HG02678 (cell line): ENCODE data around the gene PCDHB10.
"Not testable (repeated sequence)": the region's sequence is repeated elsewhere in the genome, so short reads cannot be mapped to it uniquely, and the experiment has no call there.

ENCODE experiments used
- ATAC-seq: cut with Tn5 transposase; IDR thresholded peaks from one replicate; pipeline ENCODE4 v1.9.1; 2021; ENCODE audit warnings: mild to moderate bottlenecking, moderate library complexity; ENCODE audit not compliant: unreplicated experiment

Gene PCDHB10

DNA sequence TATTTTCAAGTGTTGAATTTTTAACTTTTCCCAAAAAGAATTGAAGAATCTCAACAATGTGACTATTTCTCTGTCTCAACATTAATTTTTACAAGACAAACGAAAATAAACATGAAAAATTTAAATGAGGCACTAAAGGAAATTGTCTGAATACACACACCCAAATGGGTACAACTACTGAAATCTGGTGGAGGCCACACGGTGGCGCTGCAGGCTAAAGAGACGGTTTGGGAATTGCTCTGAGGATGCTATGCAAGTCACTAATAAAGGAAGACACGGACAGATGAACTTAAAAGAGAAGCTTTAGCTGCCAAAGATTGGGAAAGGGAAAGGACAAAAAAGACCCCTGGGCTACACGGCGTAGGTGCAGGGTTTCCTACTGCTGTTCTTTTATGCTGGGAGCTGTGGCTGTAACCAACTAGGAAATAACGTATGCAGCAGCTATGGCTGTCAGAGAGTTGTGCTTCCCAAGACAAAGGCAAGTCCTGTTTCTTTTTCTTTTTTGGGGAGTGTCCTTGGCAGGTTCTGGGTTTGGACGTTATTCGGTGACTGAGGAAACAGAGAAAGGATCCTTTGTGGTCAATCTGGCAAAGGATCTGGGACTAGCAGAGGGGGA lies at the start of gene PCDHB10:
Gene PCDHB10, plus strand, starts transcription at position 244 of the 616 bp plus-strand sequence. Its CDS starts 200 bp downstream, at position 444.
- no peak for ATAC-seq

DNA sequence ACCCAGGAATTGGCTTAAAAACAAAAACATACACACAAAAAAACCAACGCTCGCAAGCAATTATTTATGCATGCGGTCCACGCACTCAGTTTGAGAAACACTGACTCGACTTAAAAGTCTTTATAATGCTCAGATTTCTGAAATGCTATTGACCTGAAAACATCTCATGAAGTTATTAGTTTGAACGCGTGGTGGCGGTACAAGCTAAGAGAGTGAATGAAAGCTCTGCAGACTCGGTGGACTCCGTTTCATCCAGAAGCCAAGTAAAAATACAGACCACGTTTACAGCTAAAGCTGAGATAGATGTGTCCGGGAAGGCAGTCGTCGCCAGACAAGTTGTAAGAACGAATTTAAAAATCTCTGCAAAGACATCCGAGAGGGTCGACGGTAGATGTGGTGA lies 42.3 kb upstream of the PCDHB10 start, which contains the start of gene PCDHB6:
Gene PCDHB6, plus strand, starts transcription at position 246 of the 400 bp plus-strand sequence. CDS start 201 bp downstream, outside the sequence.
- no peak for ATAC-seq

DNA sequence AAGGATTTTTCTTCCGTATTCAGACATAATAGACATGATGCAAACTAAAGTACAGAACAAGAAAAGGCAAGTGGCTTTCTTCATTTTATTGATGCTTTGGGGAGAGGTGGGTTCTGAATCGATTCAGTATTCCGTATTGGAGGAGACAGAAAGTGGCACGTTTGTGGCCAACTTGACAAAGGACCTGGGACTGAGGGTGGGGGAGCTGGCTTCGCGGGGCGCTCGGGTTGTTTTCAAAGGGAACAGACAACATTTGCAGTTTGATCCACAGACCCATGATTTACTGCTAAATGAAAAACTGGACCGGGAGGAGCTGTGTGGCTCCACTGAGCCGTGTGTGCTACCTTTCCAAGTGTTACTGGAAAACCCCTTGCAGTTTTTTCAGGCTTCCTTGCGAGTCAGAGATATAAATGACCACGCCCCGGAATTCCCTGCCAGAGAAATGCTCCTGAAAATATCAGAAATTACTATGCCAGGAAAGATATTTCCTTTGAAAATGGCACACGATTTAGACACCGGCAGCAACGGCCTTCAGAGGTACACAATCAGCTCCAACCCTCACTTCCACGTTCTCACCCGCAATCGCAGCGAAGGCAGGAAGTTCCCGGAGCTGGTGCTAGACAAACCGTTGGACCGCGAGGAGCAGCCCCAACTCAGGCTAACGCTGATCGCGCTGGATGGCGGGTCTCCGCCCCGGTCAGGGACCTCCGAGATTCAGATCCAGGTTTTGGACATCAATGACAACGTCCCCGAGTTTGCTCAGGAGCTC lies 41.7 kb upstream of the PCDHB10 start:
- no peak for ATAC-seq

DNA sequence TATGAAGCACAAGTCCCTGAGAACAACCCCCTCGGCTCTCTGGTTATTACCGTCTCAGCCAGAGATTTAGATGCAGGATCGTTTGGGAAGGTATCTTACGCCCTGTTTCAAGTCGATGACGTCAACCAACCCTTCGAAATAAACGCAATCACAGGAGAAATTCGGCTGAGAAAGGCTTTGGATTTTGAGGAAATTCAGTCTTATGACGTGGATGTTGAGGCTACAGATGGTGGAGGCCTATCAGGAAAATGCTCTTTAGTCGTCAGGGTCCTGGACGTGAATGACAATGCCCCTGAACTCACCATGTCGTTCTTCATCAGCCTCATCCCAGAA lies 41.2 kb upstream of the PCDHB10 start:
- ATAC-seq, result no peak

DNA sequence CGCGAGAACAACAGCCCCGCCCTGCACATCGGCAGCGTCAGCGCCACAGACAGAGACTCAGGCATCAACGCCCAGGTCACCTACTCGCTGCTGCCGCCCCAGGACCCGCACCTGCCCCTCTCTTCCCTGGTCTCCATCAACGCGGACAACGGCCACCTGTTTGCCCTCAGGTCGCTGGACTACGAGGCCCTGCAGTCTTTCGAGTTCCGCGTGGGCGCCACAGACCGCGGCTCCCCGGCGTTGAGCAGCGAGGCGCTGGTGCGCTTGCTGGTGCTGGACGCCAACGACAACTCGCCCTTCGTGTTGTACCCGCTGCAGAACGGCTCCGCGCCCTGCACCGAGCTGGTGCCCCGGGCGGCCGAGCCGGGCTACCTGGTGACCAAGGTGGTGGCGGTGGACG lies 40.5 kb upstream of the PCDHB10 start:
- ATAC-seq, result not testable (repeated sequence)

DNA sequence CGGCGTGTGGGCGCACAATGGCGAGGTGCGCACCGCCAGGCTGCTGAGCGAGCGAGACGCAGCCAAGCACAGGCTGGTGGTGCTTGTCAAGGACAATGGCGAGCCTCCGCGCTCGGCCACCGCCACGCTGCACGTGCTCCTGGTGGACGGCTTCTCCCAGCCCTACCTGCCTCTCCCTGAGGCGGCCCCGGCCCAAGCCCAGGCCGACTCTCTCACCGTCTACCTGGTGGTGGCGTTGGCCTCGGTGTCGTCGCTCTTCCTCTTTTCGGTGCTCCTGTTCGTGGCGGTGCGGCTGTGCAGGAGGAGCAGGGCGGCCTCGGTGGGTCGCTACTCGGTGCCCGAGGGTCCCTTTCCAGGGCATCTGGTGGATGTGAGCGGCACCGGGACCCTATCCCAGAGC lies 40.1 kb upstream of the PCDHB10 start:
- not testable (repeated sequence) for ATAC-seq

DNA sequence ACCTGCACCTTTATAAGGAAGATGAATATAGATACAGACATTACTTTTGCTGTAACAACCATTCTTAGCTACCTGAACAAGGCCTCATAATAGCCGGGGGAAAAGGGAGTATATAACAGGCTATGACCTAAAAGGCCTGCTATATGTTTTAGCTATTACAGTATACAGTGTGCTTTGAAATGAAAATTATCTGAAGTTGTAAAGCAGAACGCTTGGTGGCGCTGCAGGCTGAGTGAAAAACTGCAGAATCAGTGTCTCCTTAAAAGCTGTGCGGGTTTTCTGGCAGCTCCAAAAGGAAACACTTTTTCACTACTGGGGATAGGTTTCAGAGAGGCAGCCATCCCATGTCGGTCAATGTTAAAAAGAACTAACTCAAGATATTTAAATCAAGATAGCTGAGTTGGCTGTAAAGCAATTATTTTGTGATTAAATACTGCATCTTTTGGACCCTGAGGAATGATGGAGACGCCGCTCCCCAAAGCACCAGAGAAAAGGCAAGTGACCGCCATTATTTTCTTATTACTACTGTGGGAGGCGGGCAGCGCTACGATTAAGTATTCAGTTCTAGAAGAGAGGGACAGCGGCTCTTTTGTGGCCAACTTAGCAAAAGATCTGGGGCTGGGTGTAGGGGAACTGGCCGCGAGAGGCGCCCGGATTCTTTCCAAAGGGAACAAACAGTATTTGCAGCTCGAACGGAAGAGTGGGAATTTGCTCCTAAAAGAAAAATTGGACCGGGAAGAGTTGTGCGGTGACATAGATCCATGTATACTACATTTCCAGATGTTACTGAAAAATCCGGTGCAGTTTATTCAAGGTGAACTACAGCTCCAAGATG lies 36.4 kb upstream of the PCDHB10 start:
- ATAC-seq, result no peak

DNA sequence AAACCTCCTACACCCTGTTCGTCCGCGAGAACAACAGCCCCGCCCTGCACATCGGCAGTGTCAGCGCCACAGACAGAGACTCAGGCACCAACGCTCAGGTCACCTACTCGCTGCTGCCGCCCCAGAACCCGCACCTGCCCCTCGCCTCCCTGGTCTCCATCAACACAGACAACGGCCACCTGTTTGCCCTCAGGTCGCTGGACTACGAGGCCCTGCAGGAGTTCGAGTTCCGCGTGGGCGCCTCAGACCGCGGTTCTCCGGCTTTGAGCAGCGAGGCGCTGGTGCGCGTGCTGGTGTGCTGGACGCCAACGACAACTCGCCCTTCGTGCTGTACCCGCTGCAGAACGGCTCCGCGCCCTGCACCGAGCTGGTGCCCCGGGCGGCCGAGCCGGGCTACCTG lies 34.8 kb upstream of the PCDHB10 start:
- not testable (repeated sequence) for ATAC-seq

DNA sequence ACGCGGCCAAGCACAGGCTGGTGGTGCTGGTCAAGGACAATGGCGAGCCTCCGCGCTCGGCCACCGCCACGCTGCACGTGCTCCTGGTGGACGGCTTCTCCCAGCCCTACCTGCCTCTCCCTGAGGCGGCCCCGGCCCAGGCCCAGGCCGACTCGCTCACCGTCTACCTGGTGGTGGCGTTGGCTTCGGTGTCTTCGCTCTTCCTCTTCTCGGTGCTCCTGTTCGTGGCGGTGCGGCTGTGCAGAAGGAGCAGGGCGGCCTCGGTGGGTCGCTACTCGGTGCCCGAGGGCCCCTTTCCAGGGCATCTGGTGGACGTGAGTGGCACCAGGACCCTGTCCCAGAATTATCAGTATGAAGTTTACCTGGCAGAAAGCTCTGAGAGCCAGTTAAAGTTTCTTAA lies 34.3 kb upstream of the PCDHB10 start:
- not testable (repeated sequence) for ATAC-seq

DNA sequence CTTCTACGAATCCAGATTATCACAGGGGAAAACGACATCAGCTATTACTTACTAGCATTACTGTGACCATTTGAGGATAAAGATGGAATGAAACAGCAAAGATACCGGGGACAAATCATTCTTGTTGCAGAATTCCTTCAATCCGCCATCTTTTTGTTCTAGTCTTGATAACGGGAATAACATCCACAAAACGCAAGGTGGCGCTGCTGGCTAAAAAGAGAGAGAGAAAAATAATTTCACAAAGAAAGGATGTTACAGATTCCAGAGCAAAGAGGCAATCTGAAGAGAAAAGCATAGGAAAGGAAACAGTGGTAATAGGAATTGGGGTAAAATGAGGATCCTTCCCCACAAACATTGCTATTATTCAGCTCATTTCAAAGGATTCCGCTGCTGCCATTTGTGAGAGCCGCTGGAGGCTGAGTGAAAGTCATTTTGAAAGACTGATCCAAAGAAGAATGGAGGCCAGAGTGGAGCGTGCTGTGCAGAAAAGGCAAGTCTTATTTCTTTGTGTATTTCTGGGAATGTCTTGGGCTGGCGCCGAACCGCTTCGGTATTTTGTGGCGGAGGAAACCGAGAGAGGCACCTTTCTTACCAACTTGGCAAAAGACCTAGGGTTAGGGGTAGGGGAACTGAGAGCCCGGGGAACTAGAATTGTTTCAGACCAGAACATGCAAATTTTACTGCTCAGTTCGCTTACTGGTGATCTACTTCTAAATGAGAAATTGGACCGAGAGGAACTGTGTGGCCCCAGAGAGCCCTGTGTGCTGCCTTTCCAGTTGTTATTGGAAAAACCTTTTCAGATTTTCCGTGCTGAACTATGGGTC lies 19.6 kb upstream of the PCDHB10 start, which contains the start of gene PCDHB7:
Gene PCDHB7, plus strand, starts transcription at position 264 of the 824 bp plus-strand sequence. Its CDS starts 192 bp downstream, at position 456.
- ATAC-seq, result no peak

DNA sequence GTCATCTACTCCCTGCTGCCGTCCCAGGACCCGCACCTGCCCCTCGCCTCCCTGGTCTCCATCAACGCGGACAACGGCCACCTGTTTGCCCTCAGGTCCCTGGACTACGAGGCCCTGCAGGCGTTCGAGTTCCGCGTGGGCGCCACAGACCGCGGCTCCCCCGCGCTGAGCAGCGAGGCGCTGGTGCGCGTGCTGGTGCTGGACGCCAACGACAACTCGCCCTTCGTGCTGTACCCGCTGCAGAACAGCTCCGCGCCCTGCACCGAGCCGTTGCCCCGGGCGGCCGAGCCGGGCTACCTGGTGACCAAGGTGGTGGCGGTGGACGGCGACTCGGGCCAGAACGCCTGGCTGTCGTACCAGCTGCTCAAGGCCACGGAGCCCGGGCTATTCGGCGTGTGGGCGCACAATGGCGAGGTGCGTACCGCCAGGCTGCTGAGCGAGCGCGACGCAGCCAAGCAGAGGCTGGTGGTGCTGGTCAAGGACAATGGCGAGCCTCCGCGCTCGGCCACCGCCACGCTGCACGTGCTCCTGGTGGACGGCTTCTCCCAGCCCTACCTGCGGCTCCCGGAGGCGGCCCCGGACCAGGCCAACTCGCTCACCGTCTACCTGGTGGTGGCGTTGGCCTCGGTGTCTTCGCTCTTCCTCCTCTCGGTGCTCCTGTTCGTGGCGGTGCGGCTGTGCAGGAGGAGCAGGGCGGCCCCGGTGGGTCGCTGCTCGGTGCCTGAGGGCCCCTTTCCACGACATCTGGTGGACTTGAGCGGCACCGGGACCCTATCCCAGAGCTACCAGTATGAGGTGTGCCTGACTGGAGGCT lies 17.7 kb upstream of the PCDHB10 start:
- ATAC-seq, result not testable (repeated sequence)

DNA sequence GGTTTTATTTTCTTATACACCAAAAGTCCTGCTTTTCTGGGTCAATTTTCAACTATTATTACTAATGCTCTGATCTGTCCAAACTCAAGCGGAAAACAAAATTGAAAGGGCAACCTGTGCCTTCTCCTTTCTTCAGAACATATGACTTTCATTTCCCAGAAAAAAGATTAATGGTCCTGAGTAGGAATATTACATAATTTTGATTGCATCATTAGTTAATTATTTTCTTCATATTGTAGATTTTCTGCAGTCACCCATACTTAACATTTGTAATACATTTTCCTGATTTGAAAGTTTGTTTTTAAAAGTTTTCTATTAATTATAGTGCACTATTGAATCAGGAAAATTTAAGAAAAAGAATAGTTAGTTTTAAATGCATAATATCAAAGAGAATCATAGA lies 16.2 kb upstream of the PCDHB10 start:
- ATAC-seq, result no peak

DNA sequence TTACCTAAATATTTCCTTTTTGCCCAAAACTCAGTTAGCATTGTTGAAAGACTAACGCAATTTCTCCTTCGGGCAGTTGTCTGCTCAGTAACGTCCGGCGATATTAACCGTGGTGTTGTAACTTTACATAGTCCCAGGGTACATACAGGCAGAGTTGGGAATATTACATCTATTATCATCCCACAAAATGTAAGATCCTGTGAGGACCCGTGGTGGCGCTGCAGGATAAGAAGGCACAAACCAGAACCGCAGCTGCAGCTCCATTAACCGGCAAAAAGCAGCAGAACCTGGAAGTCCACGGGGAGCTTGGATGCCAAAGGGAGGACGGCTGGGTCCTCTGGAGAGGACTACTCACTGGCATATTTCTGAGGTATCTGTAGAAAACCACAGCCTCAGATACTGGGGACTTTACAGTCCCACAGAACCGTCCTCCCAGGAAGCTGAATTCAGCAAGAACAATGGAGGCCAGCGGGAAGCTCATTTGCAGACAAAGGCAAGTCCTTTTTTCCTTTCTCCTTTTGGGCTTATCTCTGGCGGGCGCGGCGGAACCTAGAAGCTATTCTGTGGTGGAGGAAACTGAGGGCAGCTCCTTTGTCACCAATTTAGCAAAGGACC lies 14.5 kb upstream of the PCDHB10 start, which contains the start of gene PCDHB8:
Gene PCDHB8, plus strand, starts transcription at position 214 of the 615 bp plus-strand sequence. Its CDS starts 245 bp downstream, at position 459.
- not testable (repeated sequence) for ATAC-seq

DNA sequence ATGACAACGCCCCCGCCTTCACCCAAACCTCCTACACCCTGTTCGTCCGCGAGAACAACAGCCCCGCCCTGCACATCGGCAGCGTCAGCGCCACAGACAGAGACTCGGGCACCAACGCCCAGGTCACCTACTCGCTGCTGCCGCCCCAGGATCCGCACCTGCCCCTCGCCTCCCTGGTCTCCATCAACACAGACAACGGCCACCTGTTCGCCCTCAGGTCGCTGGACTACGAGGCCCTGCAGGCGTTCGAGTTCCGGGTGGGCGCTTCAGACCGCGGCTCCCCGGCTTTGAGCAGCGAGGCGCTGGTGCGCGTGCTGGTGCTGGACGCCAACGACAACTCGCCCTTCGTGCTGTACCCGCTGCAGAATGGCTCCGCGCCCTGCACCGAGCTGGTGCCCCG lies 12.8 kb upstream of the PCDHB10 start:
- not testable (repeated sequence) for ATAC-seq

DNA sequence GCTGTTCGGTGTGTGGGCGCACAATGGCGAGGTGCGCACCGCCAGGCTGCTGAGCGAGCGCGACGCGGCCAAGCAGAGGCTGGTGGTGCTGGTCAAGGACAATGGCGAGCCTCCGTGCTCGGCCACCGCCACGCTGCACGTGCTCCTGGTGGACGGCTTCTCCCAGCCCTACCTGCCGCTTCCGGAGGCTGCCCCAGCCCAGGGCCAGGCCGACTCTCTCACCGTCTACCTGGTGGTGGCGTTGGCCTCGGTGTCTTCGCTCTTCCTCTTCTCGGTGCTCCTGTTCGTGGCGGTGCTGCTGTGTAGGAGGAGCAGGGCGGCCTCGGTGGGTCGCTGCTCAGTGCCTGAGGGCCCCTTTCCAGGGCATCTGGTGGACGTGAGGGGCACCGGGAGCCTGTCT lies 12.3 kb upstream of the PCDHB10 start:
- not testable (repeated sequence) for ATAC-seq

DNA sequence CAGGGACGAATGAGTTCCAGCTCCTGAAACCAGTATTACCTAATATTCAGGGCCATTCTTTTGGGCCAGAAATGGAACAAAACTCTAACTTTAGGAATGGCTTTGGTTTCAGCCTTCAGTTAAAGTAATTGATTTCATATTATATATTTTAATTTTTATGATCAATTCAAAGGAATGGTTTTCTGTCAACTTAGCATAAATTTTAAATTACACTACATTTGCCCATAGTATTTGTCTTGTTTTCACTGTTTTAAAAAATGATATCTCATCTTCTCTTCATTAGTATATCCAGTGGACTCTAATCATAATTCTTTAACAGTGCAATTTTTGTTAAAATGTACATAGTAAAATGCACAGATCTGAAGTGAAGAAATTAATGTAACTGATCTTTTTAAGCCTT lies 11.8 kb upstream of the PCDHB10 start:
- no peak for ATAC-seq

DNA sequence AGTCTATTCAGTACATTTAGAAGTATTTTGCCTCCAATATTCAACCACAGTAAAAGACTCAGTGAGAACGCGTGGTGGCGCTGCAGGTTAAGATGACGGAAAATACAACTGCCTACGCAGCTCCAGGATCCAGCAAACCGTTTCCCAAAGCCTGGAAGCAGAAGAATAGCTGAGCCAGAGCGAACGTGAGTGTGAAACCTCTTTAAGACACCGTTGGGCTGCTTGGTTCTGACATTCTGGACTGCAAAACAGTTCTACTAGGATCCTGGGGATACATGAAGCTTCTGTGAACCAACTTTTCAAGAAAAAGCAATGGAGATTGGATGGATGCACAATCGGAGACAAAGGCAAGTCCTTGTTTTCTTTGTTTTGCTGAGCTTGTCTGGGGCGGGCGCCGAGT lies 9.9 kb upstream of the PCDHB10 start, which contains the start of gene PCDHB16:
Gene PCDHB16, plus strand, starts transcription at position 140 of the 400 bp plus-strand sequence. Its CDS starts 173 bp downstream, at position 313.
- no peak for ATAC-seq

DNA sequence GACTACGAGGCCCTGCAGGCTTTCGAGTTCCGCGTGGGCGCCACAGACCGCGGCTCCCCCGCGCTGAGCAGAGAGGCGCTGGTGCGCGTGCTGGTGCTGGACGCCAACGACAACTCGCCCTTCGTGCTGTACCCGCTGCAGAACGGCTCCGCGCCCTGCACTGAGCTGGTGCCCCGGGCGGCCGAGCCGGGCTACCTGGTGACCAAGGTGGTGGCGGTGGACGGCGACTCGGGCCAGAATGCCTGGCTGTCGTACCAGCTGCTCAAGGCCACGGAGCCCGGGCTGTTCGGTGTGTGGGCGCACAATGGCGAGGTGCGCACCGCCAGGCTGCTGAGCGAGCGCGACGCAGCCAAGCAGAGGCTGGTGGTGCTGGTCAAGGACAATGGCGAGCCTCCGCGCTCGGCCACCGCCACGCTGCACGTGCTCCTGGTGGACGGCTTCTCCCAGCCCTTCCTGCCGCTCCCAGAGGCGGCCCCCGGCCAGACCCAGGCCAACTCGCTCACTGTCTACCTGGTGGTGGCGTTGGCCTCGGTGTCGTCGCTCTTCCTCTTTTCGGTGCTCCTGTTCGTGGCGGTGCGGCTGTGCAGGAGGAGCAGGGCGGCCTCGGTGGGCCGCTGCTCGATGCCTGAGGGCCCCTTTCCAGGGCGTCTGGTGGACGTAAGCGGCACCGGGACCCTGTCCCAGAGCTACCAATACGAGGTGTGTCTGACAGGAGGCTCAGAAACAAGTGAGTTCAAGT lies 7.9 kb upstream of the PCDHB10 start:
- ATAC-seq, result not testable (repeated sequence)
